Osteocyte (in vitro differentiated cells): ENCODE results near the gene NRXN3. TPM values are rescaled to one million over a fixed set of nuclear protein-coding genes. Genes with fewer than 3 reads are reported as not detected.
A peak's percentile ranks its signal among the peaks of the same experiment; 100 is the strongest.

Experiments used
- DNase-seq: peaks from one replicate; pipeline ENCODE4 v3.0.0; 2021; ENCODE audit warnings: mixed read lengths; ENCODE audit not compliant: unreplicated experiment; ENCODE audit errors: extremely low spot score
- H3K27ac Mint-ChIP-seq: one replicate; pipeline ENCODE4 v1.8.0; 2021; ENCODE audit warnings: mild to moderate bottlenecking, mixed read lengths; ENCODE audit not compliant: unreplicated experiment
- H3K27me3 Mint-ChIP-seq: one replicate; pipeline ENCODE4 v1.8.0; 2021; ENCODE audit warnings: mixed read lengths; ENCODE audit not compliant: unreplicated experiment
- H3K36me3 Mint-ChIP-seq: one replicate; pipeline ENCODE4 v1.8.0; 2021; ENCODE audit warnings: mixed read lengths; ENCODE audit not compliant: unreplicated experiment
- H3K4me1 Mint-ChIP-seq: one replicate; pipeline ENCODE4 v1.8.0; 2021; ENCODE audit warnings: mixed read lengths; ENCODE audit not compliant: unreplicated experiment
- H3K4me3 Mint-ChIP-seq: one replicate; pipeline ENCODE4 v1.8.0; 2021; ENCODE audit warnings: mild to moderate bottlenecking, moderate library complexity, mixed read lengths; ENCODE audit not compliant: unreplicated experiment
- H3K9me3 Mint-ChIP-seq: one replicate; pipeline ENCODE4 v1.8.0; 2021; ENCODE audit warnings: mixed read lengths; ENCODE audit not compliant: unreplicated experiment
- total RNA-seq: library from RNA; stranded (reverse); gene quantifications from 2 replicates; pipeline ENCODE4 v1.2.1, GENCODE V29; 2021
- TF ChIP-seq, protein P1 (sequence below): fragments of 200-600 bp; sonication (generic); IDR thresholded peaks from 2 replicates; pipeline ENCODE4 v1.5.0; 2021; ENCODE audit warnings: antibody characterized with exemption, mild to moderate bottlenecking, moderate library complexity

NRXN3 gene
- total RNA-seq, 1 donor from 2014 or later = 26.5 TPM

GRCh38 chr14:79275292-79275655 is 1105.1 kb downstream of the NRXN3 start:
- TF ChIP-seq, protein P1, sequence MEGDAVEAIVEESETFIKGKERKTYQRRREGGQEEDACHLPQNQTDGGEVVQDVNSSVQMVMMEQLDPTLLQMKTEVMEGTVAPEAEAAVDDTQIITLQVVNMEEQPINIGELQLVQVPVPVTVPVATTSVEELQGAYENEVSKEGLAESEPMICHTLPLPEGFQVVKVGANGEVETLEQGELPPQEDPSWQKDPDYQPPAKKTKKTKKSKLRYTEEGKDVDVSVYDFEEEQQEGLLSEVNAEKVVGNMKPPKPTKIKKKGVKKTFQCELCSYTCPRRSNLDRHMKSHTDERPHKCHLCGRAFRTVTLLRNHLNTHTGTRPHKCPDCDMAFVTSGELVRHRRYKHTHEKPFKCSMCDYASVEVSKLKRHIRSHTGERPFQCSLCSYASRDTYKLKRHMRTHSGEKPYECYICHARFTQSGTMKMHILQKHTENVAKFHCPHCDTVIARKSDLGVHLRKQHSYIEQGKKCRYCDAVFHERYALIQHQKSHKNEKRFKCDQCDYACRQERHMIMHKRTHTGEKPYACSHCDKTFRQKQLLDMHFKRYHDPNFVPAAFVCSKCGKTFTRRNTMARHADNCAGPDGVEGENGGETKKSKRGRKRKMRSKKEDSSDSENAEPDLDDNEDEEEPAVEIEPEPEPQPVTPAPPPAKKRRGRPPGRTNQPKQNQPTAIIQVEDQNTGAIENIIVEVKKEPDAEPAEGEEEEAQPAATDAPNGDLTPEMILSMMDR = no peak
- peaks cover 40% of the 10 kb centered on the region for H3K27me3 Mint-ChIP-seq
- H3K36me3 Mint-ChIP-seq = no peaks in the 10 kb centered on the region
- H3K27ac Mint-ChIP-seq = no peak overlapping the region
- no peaks in the 10 kb centered on the region for H3K9me3 Mint-ChIP-seq
- no peak overlapping the region for H3K4me3 Mint-ChIP-seq
- H3K4me1 Mint-ChIP-seq = peaks cover 18% of the 10 kb centered on the region
- no peak for DNase-seq

DNA sequence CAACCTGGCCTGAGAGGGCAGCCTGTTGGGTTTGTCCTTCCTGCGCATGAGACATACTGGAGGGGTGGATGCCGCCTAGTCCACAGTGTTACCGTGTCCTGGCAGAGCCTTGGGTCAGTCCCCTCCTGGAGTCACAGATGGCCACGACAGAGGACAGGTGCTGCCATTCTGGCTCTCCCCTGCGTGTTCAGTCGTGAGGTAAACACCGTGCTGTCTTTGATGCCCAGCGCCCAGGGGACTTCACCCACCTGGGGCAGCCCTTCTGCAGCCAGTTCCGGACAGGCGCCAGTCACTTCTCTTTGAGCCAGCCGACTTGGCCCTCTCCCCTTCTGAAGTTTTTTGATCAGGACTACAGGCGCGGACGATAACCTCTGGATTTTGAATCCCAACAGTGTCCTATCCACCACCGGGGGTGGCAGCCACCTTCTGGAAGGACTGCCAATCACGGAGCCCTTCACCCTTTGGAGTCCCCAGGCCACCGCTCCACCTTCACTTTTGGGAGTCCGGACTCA is 1108.2 kb downstream of the NRXN3 start:
- TF ChIP-seq, protein P1 = no peak
- no peak for DNase-seq
- Mint-ChIP-seq H3K4me3 (peak overlapping the region; percentile 97), H3K4me1 (peaks cover 45% of the 10 kb centered on the region), H3K9me3 (no peaks in the 10 kb centered on the region), H3K27ac (no peak overlapping the region), H3K27me3 (peaks cover 37% of the 10 kb centered on the region), H3K36me3 (no peaks in the 10 kb centered on the region)

GRCh38 chr14:79278798-79279644 is 1108.8 kb downstream of the NRXN3 start:
- peaks cover 37% of the 10 kb centered on the region for H3K27me3 Mint-ChIP-seq
- peak; percentile 92 for DNase-seq
- H3K9me3 Mint-ChIP-seq = no peaks in the 10 kb centered on the region
- H3K36me3 Mint-ChIP-seq = no peaks in the 10 kb centered on the region
- peak overlapping the region; percentile 70 for H3K27ac Mint-ChIP-seq
- TF ChIP-seq, protein P1 = no peak
- peaks cover 49% of the 10 kb centered on the region for H3K4me1 Mint-ChIP-seq
- H3K4me3 Mint-ChIP-seq = peak overlapping the region; percentile 97

GRCh38 chr14:79279645-79280597 is 1109.7 kb downstream of the NRXN3 start:
- Mint-ChIP-seq H3K9me3 (no peaks in the 10 kb centered on the region), H3K4me1 (peaks cover 57% of the 10 kb centered on the region), H3K27me3 (peaks cover 37% of the 10 kb centered on the region), H3K27ac (peak overlapping the region; percentile 70), H3K36me3 (peaks cover 3% of the 10 kb centered on the region), H3K4me3 (peak overlapping the region; percentile 97)
- DNase-seq = no peak
- TF ChIP-seq, protein P1 = no peak
